NCI-H2107 (cell line): ENCODE data around the gene CDK14.

ENCODE experiments used
- DNase-seq: peaks from one replicate; lab custom pipeline; 2025; lab: John Stamatoyannopoulos, UW

The CDK14 gene

GRCh38 chr7:90841759-90842429 lies 245.8 kb downstream of the CDK14 start:
- no peak for DNase-seq

- DNase-seq = no peak
Measured at GRCh38 chr7:90842430-90842788, 246.3 kb downstream of the CDK14 start.

GRCh38 chr7:90843472-90843871 lies 247.4 kb downstream of the CDK14 start:
- DNase-seq = no peak

GRCh38 chr7:90844421-90844820 lies 248.3 kb downstream of the CDK14 start:
- DNase-seq = no peak

- DNase-seq = no peak
Measured at GRCh38 chr7:90846192-90846591, 250.1 kb downstream of the CDK14 start.

GRCh38 chr7:90850066-90850465 lies 253.9 kb downstream of the CDK14 start:
- no peak for DNase-seq

GRCh38 chr7:90850471-90850870 lies 254.3 kb downstream of the CDK14 start:
- DNase-seq = no peak

GRCh38 chr7:90853205-90853604 lies 257.1 kb downstream of the CDK14 start:
- DNase-seq = no peak

GRCh38 chr7:90856351-90857070 lies 260.4 kb downstream of the CDK14 start:
- DNase-seq = no peak

- DNase-seq = no peak
Measured at GRCh38 chr7:90857603-90858002, 261.5 kb downstream of the CDK14 start.

GRCh38 chr7:90858546-90858945 lies 262.4 kb downstream of the CDK14 start:
- no peak for DNase-seq

GRCh38 chr7:90859521-90859920 lies 263.4 kb downstream of the CDK14 start:
- DNase-seq = no peak

GRCh38 chr7:90864088-90864487 lies 268.0 kb downstream of the CDK14 start:
- no peak for DNase-seq

GRCh38 chr7:90869335-90869734 lies 273.2 kb downstream of the CDK14 start:
- DNase-seq = no peak

- DNase-seq = no peak
Measured at GRCh38 chr7:90876701-90877100, 280.6 kb downstream of the CDK14 start.

- no peak for DNase-seq
Measured at GRCh38 chr7:90877201-90877600, 281.1 kb downstream of the CDK14 start.

- DNase-seq = no peak
Measured at GRCh38 chr7:90879924-90880323, 283.8 kb downstream of the CDK14 start.

GRCh38 chr7:90886416-90886815 lies 290.3 kb downstream of the CDK14 start:
- no peak for DNase-seq

GRCh38 chr7:90889210-90889609 lies 293.1 kb downstream of the CDK14 start:
- no peak for DNase-seq

GRCh38 chr7:90889644-90890043 lies 293.5 kb downstream of the CDK14 start:
- no peak for DNase-seq

GRCh38 chr7:90891529-90891928 lies 295.4 kb downstream of the CDK14 start:
- no peak for DNase-seq

- no peak for DNase-seq
Measured at GRCh38 chr7:90892213-90892612, 296.1 kb downstream of the CDK14 start.

- DNase-seq = no peak
Measured at GRCh38 chr7:90894122-90894521, 298.0 kb downstream of the CDK14 start.

GRCh38 chr7:90896458-90896857 lies 300.3 kb downstream of the CDK14 start:
- DNase-seq = no peak
